HCT116 (cell line): Measurements from ENCODE around the gene PRKCH. TPM values are rescaled to one million over a fixed set of nuclear protein-coding genes. Genes with fewer than 3 reads are reported as not detected.

Experiments
- ATAC-seq: fragments of 200-7000 bp; cut with Tn5 transposase; 2 replicates; pipeline ENCODE4 v1.9.1; 2020; ENCODE audit warnings: mild to moderate bottlenecking, moderate library complexity
- BruUV-seq: library from RNA; stranded (reverse); fragments of 400-500 nt; replicated peaks from 2 replicates; lab custom pipeline; 2021; lab: Mats Ljungman, UMichigan
- CTCF ChIA-PET: fragments of 300-600 bp; sonication (Branson Sonifier 250); formaldehyde crosslinking; loops from one replicate; lab custom pipeline; 2021; ENCODE audit warnings: antibody characterized with exemption; lab: Charles Lee
- POLR2A ChIA-PET: fragments of 300-600, 350-600 bp; sonication (Branson Sonifier 250); formaldehyde crosslinking; loops from one replicate; lab custom pipeline; 2021; ENCODE audit warnings: antibody characterized with exemption; lab: Charles Lee
- RAD21 ChIA-PET, 2 experiments: fragments of 300-600 bp; sonication (Branson Sonifier 250); formaldehyde crosslinking; loops; one replicate each; lab custom pipeline; 2023; ENCODE audit warnings: low total read pairs in 2 of 2; ENCODE audit not compliant: uncharacterized antibody in 2 of 2, unreplicated experiment in 2 of 2, low non-redundant PET in 1 of 2; lab: Charles Lee
- DNase-seq: peaks from one replicate; pipeline ENCODE4 v3.0.0-alpha.2; 2010; ENCODE audit warnings: low read depth, low spot score
- H2AFZ ChIP-seq: fragments of 200-600 bp; shearing (Covaris generic), sonication (generic); 2 replicates; pipeline ENCODE4 v1.6.1; 2017; ENCODE audit warnings: low read depth, mixed run types, mixed read lengths, antibody characterized with exemption, low read length; ENCODE audit not compliant: poor library complexity, severe bottlenecking
- H3K27ac ChIP-seq: 2 replicates; pipeline ENCODE4 v1.5.1; 2012; ENCODE audit warnings: low read depth, low read length
- H3K27me3 ChIP-seq: fragments of 200-600 bp; sonication (generic); 2 replicates; pipeline ENCODE4 v1.6.1; 2016; ENCODE audit warnings: mixed run types, low read length, mixed read lengths; ENCODE audit not compliant: insufficient read depth
- H3K36me3 ChIP-seq, 2 experiments: fragments of 200-500 bp in 1 of 2; fragments of 200-600 bp in 1 of 2; sonication (Bioruptor generic) in 1 of 2; sonication (generic) in 1 of 2; 2 replicates each; pipeline versions ENCODE4 v1.5.1 to v1.6.1; 2014 to 2016; ENCODE audit warnings: low read length in 2 of 2, inconsistent platforms in 1 of 2, mixed read lengths in 1 of 2, mixed run types in 1 of 2; ENCODE audit not compliant: insufficient read depth in 2 of 2, control insufficient read depth in 1 of 2
- H3K4me1 ChIP-seq, 2 experiments: fragments of 200-600 bp in 1 of 2; sonication (generic) in 1 of 2; 2 replicates each; pipeline versions ENCODE4 v1.5.1 to v1.6.1; 2012 to 2017; ENCODE audit warnings: low read length in 2 of 2, inconsistent platforms in 1 of 2, mild to moderate bottlenecking in 1 of 2, mixed read lengths in 1 of 2, mixed run types in 1 of 2, moderate library complexity in 1 of 2; ENCODE audit not compliant: insufficient read depth in 2 of 2, control insufficient read depth in 1 of 2
- H3K4me2 ChIP-seq: fragments of 200-600 bp; sonication (generic); 2 replicates; pipeline ENCODE4 v1.6.1; 2017; ENCODE audit warnings: mixed run types, low read length, mixed read lengths
- H3K4me3 ChIP-seq, 2 experiments: fragments of 200-600 bp in 1 of 2; sonication (generic) in 1 of 2; replicated peaks in 1 of 2; 2 replicates each; pipeline ENCODE4 v1.5.1; 2011 to 2016; ENCODE audit warnings: low read length in 2 of 2, control low read depth in 1 of 2, low read depth in 1 of 2, mild to moderate bottlenecking in 1 of 2, mixed read lengths in 1 of 2, mixed run types in 1 of 2
- H3K79me2 ChIP-seq: fragments of 200-600 bp; sonication (generic); 2 replicates; pipeline ENCODE4 v1.6.1; 2017; ENCODE audit warnings: mild to moderate bottlenecking, mixed run types, low read length, moderate library complexity, mixed read lengths; ENCODE audit not compliant: insufficient read depth
- H3K9ac ChIP-seq: fragments of 200-600 bp; sonication (generic); 2 replicates; pipeline ENCODE4 v1.6.1; 2016; ENCODE audit warnings: low read length, mixed read lengths
- H3K9me2 ChIP-seq: fragments of 200-600 bp; sonication (generic), shearing (Covaris generic); 2 replicates; pipeline ENCODE4 v1.6.1; 2017; ENCODE audit warnings: mixed run types, mild to moderate bottlenecking, moderate library complexity; ENCODE audit not compliant: insufficient read depth
- H3K9me3 ChIP-seq, 2 experiments: fragments of 200-500 bp in 1 of 2; fragments of 200-600 bp in 1 of 2; sonication (Bioruptor generic) in 1 of 2; sonication (generic) in 1 of 2; 2 replicates each; pipeline ENCODE4 v1.6.1; 2014 to 2017; ENCODE audit warnings: low read length in 2 of 2, mixed read lengths in 2 of 2, inconsistent platforms in 1 of 2, low read depth in 1 of 2, mild to moderate bottlenecking in 1 of 2, mixed run types in 1 of 2, moderate library complexity in 1 of 2; ENCODE audit not compliant: control insufficient read depth in 1 of 2, insufficient read depth in 1 of 2
- H4K20me1 ChIP-seq: fragments of 200-600 bp; sonication (generic), shearing (Covaris generic); 2 replicates; pipeline ENCODE4 v1.6.1; 2017; ENCODE audit warnings: mixed run types, mild to moderate bottlenecking, moderate library complexity; ENCODE audit not compliant: insufficient read depth
- ATF3 ChIP-seq: IDR thresholded peaks from 2 replicates; pipeline ENCODE4 v1.6.1; 2012
- CBX3 ChIP-seq: IDR thresholded peaks from 2 replicates; pipeline ENCODE4 v1.6.1; 2012; ENCODE audit warnings: low read depth
- CEBPB ChIP-seq: IDR thresholded peaks from 2 replicates; pipeline ENCODE4 v1.6.1; 2012; ENCODE audit warnings: low read depth
- EGR1 ChIP-seq: IDR thresholded peaks from 2 replicates; pipeline ENCODE4 v1.6.1; 2012; ENCODE audit warnings: low read depth
- ELF1 ChIP-seq: IDR thresholded peaks from 2 replicates; pipeline ENCODE4 v1.6.1; 2012; ENCODE audit warnings: low read depth, borderline replicate concordance
- EZH2 ChIP-seq: fragments of 200-600 bp; sonication (generic); IDR thresholded peaks from 2 replicates; pipeline ENCODE4 v1.6.1; 2017; ENCODE audit warnings: antibody characterized with exemption, mixed run types
- FOSL1 ChIP-seq: IDR thresholded peaks from 2 replicates; pipeline ENCODE4 v1.6.1; 2012; ENCODE audit warnings: low read depth
- JUND ChIP-seq: IDR thresholded peaks from 2 replicates; pipeline ENCODE4 v1.6.1; 2012
- MAX ChIP-seq: IDR thresholded peaks from 2 replicates; pipeline ENCODE4 v1.6.1; 2012
- POLR2A ChIP-seq: IDR thresholded peaks from 2 replicates; pipeline ENCODE4 v1.7.0; 2011; ENCODE audit warnings: borderline replicate concordance; ENCODE audit not compliant: insufficient read depth, insufficient read length; ENCODE audit errors: extremely low read depth
- POLR2AphosphoS5 ChIP-seq: IDR thresholded peaks from 2 replicates; pipeline ENCODE4 v1.6.1; 2011; ENCODE audit warnings: mild to moderate bottlenecking, low read depth, low read length, moderate library complexity
- RAD21 ChIP-seq: IDR thresholded peaks from 2 replicates; pipeline ENCODE4 v1.6.1; 2012; ENCODE audit warnings: low read depth, mild to moderate bottlenecking
- SP1 ChIP-seq: IDR thresholded peaks from 2 replicates; pipeline ENCODE4 v1.6.1; 2012; ENCODE audit warnings: low read depth
- TCF7L2 ChIP-seq: IDR thresholded peaks from 2 replicates; pipeline ENCODE4 v1.7.0; 2011; ENCODE audit warnings: borderline replicate concordance, inconsistent platforms; ENCODE audit not compliant: insufficient read depth, insufficient read length; ENCODE audit errors: extremely low read depth
- ZBTB33 ChIP-seq: IDR thresholded peaks from 2 replicates; pipeline ENCODE4 v1.6.1; 2011; ENCODE audit warnings: mild to moderate bottlenecking, low read length, moderate library complexity; ENCODE audit not compliant: insufficient replicate concordance; ENCODE audit errors: extremely low read depth
- ZFX ChIP-seq: fragments of 450-650 bp; IDR thresholded peaks from 2 replicates; pipeline ENCODE4 v1.6.1; 2017
- intact Hi-C: fragments of 100-400 bp; cut with micrococcal nuclease; formaldehyde crosslinking; loops from 2 replicates; pipeline ENCODE4 v1.10.0; 2022
- total RNA-seq: library from RNA; stranded (reverse); gene quantifications from one replicate; pipeline ENCODE4 v1.2.1, GENCODE V29; 2021; ENCODE audit not compliant: unreplicated experiment

Gene PRKCH
- total RNA-seq, 1 experiment from 2014 or later, result 16.6 TPM

GRCh38 chr14:61533513-61534255 lies 212.3 kb downstream of the PRKCH start:
- POLR2A ChIA-PET, result interaction anchor here (1.0 to 1.6 kb wide), 4 partner anchors 9 to 29 kb away, joined by 3 to 5 read pairs (median 4); no protein-coding TSS in a partner anchor
- ATAC-seq (no peak), DNase-seq (no peak)
- BruUV-seq, result no TSS peak
- Histone ChIP-seq H3K4me1 (peaks cover 68 to 81% of the 10 kb centered on the region in 2 experiments), H3K27ac (peak overlapping the region; percentile 13), H3K27me3 (no peaks in the 10 kb centered on the region), H3K36me3 (no peaks in the 10 kb centered on the region)
- CTCF ChIA-PET, result interaction anchor here (0.7 kb wide), 1 partner anchor 196 kb away, joined by 4 read pairs; no protein-coding TSS in a partner anchor
- TF ChIP-seq JUND, result peak; percentile 39; the same call in 1 of the 2 replicates
- no peak for TF ChIP-seq EZH2
- TF ChIP-seq RAD21, result no peak
- no peak for TF ChIP-seq POLR2AphosphoS5
- TF ChIP-seq TCF7L2, result no peak
- TF ChIP-seq ZFX, result no peak
- TF ChIP-seq POLR2A, result no peak
- TF ChIP-seq ELF1, result no peak
- TF ChIP-seq ZBTB33, result no peak
- peak; percentile 53; the same call in 1 of the 2 replicates for TF ChIP-seq MAX
- no peak for TF ChIP-seq ATF3
- TF ChIP-seq SP1, result peak; percentile 11; the same call in 1 of the 2 replicates
- TF ChIP-seq EGR1, result no peak; the same call in 1 of the 2 replicates
- TF ChIP-seq CEBPB, result peak; percentile 43; the same call in 1 of the 2 replicates
- 0 out of 2 replicates have a peak, but pooled peaks have one; percentile 14 for TF ChIP-seq CBX3
- peak; percentile 55; the same call in 1 of the 2 replicates for TF ChIP-seq FOSL1
- TF ChIP-seq, all 23 proteins: peak for 6
- no peaks in the 10 kb centered on the region for H3K79me2 ChIP-seq
- H3K9me3 ChIP-seq, result no peaks in the 10 kb centered on the region
- no peak overlapping the region for H2AFZ ChIP-seq
- no peak overlapping the region for H3K9ac ChIP-seq
- intact Hi-C loops, result no loop called here
- H3K4me3 ChIP-seq, result no peak overlapping the region
- H3K4me2 ChIP-seq, result peak overlapping the region; percentile 48
- no peaks in the 10 kb centered on the region for H4K20me1 ChIP-seq
- no peaks in the 10 kb centered on the region for H3K9me2 ChIP-seq
- RAD21 ChIA-PET, result interaction anchor here in 1 of 2 experiments (0.7 kb wide), 1 partner anchor 196 kb away, joined by 3 read pairs; no protein-coding TSS in a partner anchor
